Measurements from ENCODE around the gene PLD4. TPM values are rescaled to one million over a fixed set of nuclear protein-coding genes. Genes with fewer than 3 reads are reported as not detected.
"Not testable (repeated sequence)": the region's sequence is repeated elsewhere in the genome, so short reads cannot be mapped to it uniquely, and the experiment has no call there.

PLD4 gene
- total and polyA plus RNA-seq, 2 donors (not counting 1 experiment from before 2014, with no cell fraction given): 0.17 TPM; not detected in 1

- no peak for DNase-seq (ENCODE audit: low read depth in 2 of 2)
- peaks cover 14% of the 10 kb centered on the region for H3K27me3 ChIP-seq (ENCODE audit: control insufficient read depth, insufficient read depth, low read length)
- no peak overlapping the region for H2AFZ ChIP-seq (ENCODE audit: low read length)
- no peaks in the 10 kb centered on the region for H3K36me3 ChIP-seq (ENCODE audit: control insufficient read depth, insufficient read depth, low read length)
- H3K4me1 ChIP-seq (ENCODE audit: control insufficient read depth, extremely low read depth, insufficient read depth, low read length): no peaks in the 10 kb centered on the region
- no peaks in the 10 kb centered on the region for H4K20me1 ChIP-seq (ENCODE audit: control insufficient read depth, extremely low read depth, insufficient read depth, low read length)
- no peak overlapping the region for H3K4me3 ChIP-seq (replicated peaks in 1 of 4; ENCODE audit: control extremely low read depth in 1 of 4, insufficient read depth in 1 of 4, low read depth in 3 of 4, low read length in 4 of 4)
- H3K9ac ChIP-seq (ENCODE audit: insufficient read depth, low read length): no peak overlapping the region
- H3K79me2 ChIP-seq (ENCODE audit: control insufficient read depth, insufficient read depth, low read length): no peaks in the 10 kb centered on the region
- TF ChIP-seq EZH2 (IDR thresholded peaks at IDR 0.05; ENCODE audit: low read length, missing control alignments): no peak
- no peak for TF ChIP-seq CTCF (conservative IDR thresholded peaks at IDR 0.05 in 1 of 2, IDR thresholded peaks at IDR 0.05 in 1 of 2; ENCODE audit: low read depth in 1 of 2, low read length in 2 of 2)
- no peak overlapping the region for H3K4me2 ChIP-seq (ENCODE audit: extremely low read depth, insufficient read depth, low read length)
- no peaks in the 10 kb centered on the region for H3K9me3 ChIP-seq (ENCODE audit: control insufficient read depth, insufficient read depth, low read depth, low read length)
- H3K27ac ChIP-seq (ENCODE audit: insufficient read depth, low read length): no peak overlapping the region
Observed at GRCh38 chr14:104941508-104942365, 17.1 kb downstream of the PLD4 start.

GRCh38 chr14:104942586-104942985, 17.9 kb downstream of the PLD4 start:
- no peaks in the 10 kb centered on the region for H3K36me3 ChIP-seq (ENCODE audit: control insufficient read depth, insufficient read depth, low read length)
- no peak overlapping the region for H3K9ac ChIP-seq (ENCODE audit: insufficient read depth, low read length)
- H3K27ac ChIP-seq (ENCODE audit: insufficient read depth, low read length): no peak overlapping the region
- H3K4me2 ChIP-seq (ENCODE audit: extremely low read depth, insufficient read depth, low read length): no peak overlapping the region
- H3K9me3 ChIP-seq (ENCODE audit: control insufficient read depth, insufficient read depth, low read depth, low read length): no peaks in the 10 kb centered on the region
- H4K20me1 ChIP-seq (ENCODE audit: control insufficient read depth, extremely low read depth, insufficient read depth, low read length): no peaks in the 10 kb centered on the region
- no peak overlapping the region for H2AFZ ChIP-seq (ENCODE audit: low read length)
- no peak for DNase-seq (ENCODE audit: low read depth in 2 of 2)
- peaks cover 14% of the 10 kb centered on the region for H3K27me3 ChIP-seq (ENCODE audit: control insufficient read depth, insufficient read depth, low read length)
- H3K4me1 ChIP-seq (ENCODE audit: control insufficient read depth, extremely low read depth, insufficient read depth, low read length): no peaks in the 10 kb centered on the region
- H3K4me3 ChIP-seq (replicated peaks in 1 of 4; ENCODE audit: control extremely low read depth in 1 of 4, insufficient read depth in 1 of 4, low read depth in 3 of 4, low read length in 4 of 4): no peak overlapping the region
- H3K79me2 ChIP-seq (ENCODE audit: control insufficient read depth, insufficient read depth, low read length): no peaks in the 10 kb centered on the region
- no peak for TF ChIP-seq CTCF (conservative IDR thresholded peaks at IDR 0.05 in 1 of 2, IDR thresholded peaks at IDR 0.05 in 1 of 2; ENCODE audit: low read depth in 1 of 2, low read length in 2 of 2)
- no peak for TF ChIP-seq EZH2 (IDR thresholded peaks at IDR 0.05; ENCODE audit: low read length, missing control alignments)

GRCh38 chr14:104943216-104944015, 18.7 kb downstream of the PLD4 start:
- H3K36me3 ChIP-seq (ENCODE audit: control insufficient read depth, insufficient read depth, low read length); H3K9ac ChIP-seq (ENCODE audit: insufficient read depth, low read length); H3K27ac ChIP-seq (ENCODE audit: insufficient read depth, low read length); H3K4me3 ChIP-seq (replicated peaks in 1 of 4; ENCODE audit: control extremely low read depth in 1 of 4, insufficient read depth in 1 of 4, low read depth in 3 of 4, low read length in 4 of 4); H3K4me1 ChIP-seq (ENCODE audit: control insufficient read depth, extremely low read depth, insufficient read depth, low read length); H3K9me3 ChIP-seq (ENCODE audit: control insufficient read depth, insufficient read depth, low read depth, low read length); H4K20me1 ChIP-seq (ENCODE audit: control insufficient read depth, extremely low read depth, insufficient read depth, low read length); H3K79me2 ChIP-seq (ENCODE audit: control insufficient read depth, insufficient read depth, low read length); DNase-seq (ENCODE audit: low read depth in 2 of 2); H2AFZ ChIP-seq (ENCODE audit: low read length); H3K4me2 ChIP-seq (ENCODE audit: extremely low read depth, insufficient read depth, low read length): not testable (repeated sequence)
- H3K27me3 ChIP-seq (ENCODE audit: control insufficient read depth, insufficient read depth, low read length): peaks cover 11% of the 10 kb centered on the region

GRCh38 chr14:104944016-104944308, 19.3 kb downstream of the PLD4 start:
- not testable (repeated sequence) for H3K79me2 ChIP-seq (ENCODE audit: control insufficient read depth, insufficient read depth, low read length); H3K9ac ChIP-seq (ENCODE audit: insufficient read depth, low read length); H3K4me3 ChIP-seq (replicated peaks in 1 of 4; ENCODE audit: control extremely low read depth in 1 of 4, insufficient read depth in 1 of 4, low read depth in 3 of 4, low read length in 4 of 4); H3K4me2 ChIP-seq (ENCODE audit: extremely low read depth, insufficient read depth, low read length); H2AFZ ChIP-seq (ENCODE audit: low read length); H3K27me3 ChIP-seq (ENCODE audit: control insufficient read depth, insufficient read depth, low read length); H3K4me1 ChIP-seq (ENCODE audit: control insufficient read depth, extremely low read depth, insufficient read depth, low read length); DNase-seq (ENCODE audit: low read depth in 2 of 2); H3K36me3 ChIP-seq (ENCODE audit: control insufficient read depth, insufficient read depth, low read length); H3K27ac ChIP-seq (ENCODE audit: insufficient read depth, low read length); H3K9me3 ChIP-seq (ENCODE audit: control insufficient read depth, insufficient read depth, low read depth, low read length); H4K20me1 ChIP-seq (ENCODE audit: control insufficient read depth, extremely low read depth, insufficient read depth, low read length)

- H3K27ac ChIP-seq (ENCODE audit: insufficient read depth, low read length); H3K4me2 ChIP-seq (ENCODE audit: extremely low read depth, insufficient read depth, low read length); H2AFZ ChIP-seq (ENCODE audit: low read length); H3K4me3 ChIP-seq (replicated peaks in 1 of 4; ENCODE audit: control extremely low read depth in 1 of 4, insufficient read depth in 1 of 4, low read depth in 3 of 4, low read length in 4 of 4); DNase-seq (ENCODE audit: low read depth in 2 of 2); H3K79me2 ChIP-seq (ENCODE audit: control insufficient read depth, insufficient read depth, low read length); H3K36me3 ChIP-seq (ENCODE audit: control insufficient read depth, insufficient read depth, low read length); H4K20me1 ChIP-seq (ENCODE audit: control insufficient read depth, extremely low read depth, insufficient read depth, low read length); H3K27me3 ChIP-seq (ENCODE audit: control insufficient read depth, insufficient read depth, low read length); H3K9me3 ChIP-seq (ENCODE audit: control insufficient read depth, insufficient read depth, low read depth, low read length); H3K4me1 ChIP-seq (ENCODE audit: control insufficient read depth, extremely low read depth, insufficient read depth, low read length); H3K9ac ChIP-seq (ENCODE audit: insufficient read depth, low read length): not testable (repeated sequence)
Observed at GRCh38 chr14:104944436-104945205, 19.9 kb downstream of the PLD4 start.

Measured in fibroblast of lung (primary cell).